Loucy (cell line): ENCODE results near the gene CTBP2.

Experiments used
- EZH2phosphoT487 ChIP-seq: fragments of 200-600 bp; IDR thresholded peaks from 2 replicates; pipeline ENCODE4 v1.6.1; 2018; ENCODE audit warnings: antibody characterized with exemption, mild to moderate bottlenecking, moderate library complexity, borderline replicate concordance
- TF ChIP-seq, protein P1 (sequence below): fragments of 200-600 bp; sonication (generic); conservative IDR thresholded peaks from 2 replicates; pipeline ENCODE4 v1.5.1; 2014; ENCODE audit warnings: mild to moderate bottlenecking, antibody characterized with exemption, low read length

DNA sequence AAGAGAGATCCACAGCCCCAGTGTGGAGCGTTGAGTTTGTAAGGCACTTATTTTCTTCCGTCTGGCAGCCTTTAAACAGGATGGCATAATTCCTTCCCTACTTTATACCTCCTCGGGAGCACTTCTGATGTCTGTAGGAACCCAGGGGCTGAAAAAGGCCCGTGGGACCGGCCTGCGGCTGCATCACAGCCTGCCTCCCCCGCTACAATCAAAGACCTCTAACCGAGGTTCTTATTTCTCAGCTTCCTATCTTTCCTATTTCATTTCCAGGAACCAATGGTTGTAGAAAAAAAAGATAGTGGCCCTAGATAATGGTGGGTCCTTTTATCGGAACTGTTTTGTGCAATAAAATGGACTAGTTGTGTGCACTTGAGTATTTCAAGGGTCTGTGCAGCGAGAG, 4.1 kb upstream of the CTBP2 start:
- TF ChIP-seq, protein P1, sequence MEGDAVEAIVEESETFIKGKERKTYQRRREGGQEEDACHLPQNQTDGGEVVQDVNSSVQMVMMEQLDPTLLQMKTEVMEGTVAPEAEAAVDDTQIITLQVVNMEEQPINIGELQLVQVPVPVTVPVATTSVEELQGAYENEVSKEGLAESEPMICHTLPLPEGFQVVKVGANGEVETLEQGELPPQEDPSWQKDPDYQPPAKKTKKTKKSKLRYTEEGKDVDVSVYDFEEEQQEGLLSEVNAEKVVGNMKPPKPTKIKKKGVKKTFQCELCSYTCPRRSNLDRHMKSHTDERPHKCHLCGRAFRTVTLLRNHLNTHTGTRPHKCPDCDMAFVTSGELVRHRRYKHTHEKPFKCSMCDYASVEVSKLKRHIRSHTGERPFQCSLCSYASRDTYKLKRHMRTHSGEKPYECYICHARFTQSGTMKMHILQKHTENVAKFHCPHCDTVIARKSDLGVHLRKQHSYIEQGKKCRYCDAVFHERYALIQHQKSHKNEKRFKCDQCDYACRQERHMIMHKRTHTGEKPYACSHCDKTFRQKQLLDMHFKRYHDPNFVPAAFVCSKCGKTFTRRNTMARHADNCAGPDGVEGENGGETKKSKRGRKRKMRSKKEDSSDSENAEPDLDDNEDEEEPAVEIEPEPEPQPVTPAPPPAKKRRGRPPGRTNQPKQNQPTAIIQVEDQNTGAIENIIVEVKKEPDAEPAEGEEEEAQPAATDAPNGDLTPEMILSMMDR = no peak
- TF ChIP-seq EZH2phosphoT487 = no peak
